ENCODE data around the gene KRTAP10-6.

GRCh38 chr21:44636209-44637017, 44.1 kb upstream of the KRTAP10-6 start:
- no peak for TF ChIP-seq RARB (CRISPR knock-in tag; IDR thresholded peaks at IDR 0.05)
- TF ChIP-seq, protein P1, sequence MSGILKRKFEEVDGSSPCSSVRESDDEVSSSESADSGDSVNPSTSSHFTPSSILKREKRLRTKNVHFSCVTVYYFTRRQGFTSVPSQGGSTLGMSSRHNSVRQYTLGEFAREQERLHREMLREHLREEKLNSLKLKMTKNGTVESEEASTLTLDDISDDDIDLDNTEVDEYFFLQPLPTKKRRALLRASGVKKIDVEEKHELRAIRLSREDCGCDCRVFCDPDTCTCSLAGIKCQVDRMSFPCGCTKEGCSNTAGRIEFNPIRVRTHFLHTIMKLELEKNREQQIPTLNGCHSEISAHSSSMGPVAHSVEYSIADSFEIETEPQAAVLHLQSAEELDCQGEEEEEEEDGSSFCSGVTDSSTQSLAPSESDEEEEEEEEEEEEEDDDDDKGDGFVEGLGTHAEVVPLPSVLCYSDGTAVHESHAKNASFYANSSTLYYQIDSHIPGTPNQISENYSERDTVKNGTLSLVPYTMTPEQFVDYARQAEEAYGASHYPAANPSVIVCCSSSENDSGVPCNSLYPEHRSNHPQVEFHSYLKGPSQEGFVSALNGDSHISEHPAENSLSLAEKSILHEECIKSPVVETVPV (CRISPR knock-in tag; IDR thresholded peaks at IDR 0.05) = no peak
- no peak for TF ChIP-seq ZNF70 (CRISPR knock-in tag; IDR thresholded peaks at IDR 0.05)
- no peak for TF ChIP-seq PATZ1 (CRISPR knock-in tag; IDR thresholded peaks at IDR 0.05; ENCODE audit: borderline replicate concordance)
- no peak for TF ChIP-seq TOX (CRISPR knock-in tag; IDR thresholded peaks at IDR 0.05; ENCODE audit: borderline replicate concordance)
- TF ChIP-seq ZFP30 (CRISPR knock-in tag; IDR thresholded peaks at IDR 0.05) = no peak
- no peak for TF ChIP-seq ISL1 (CRISPR knock-in tag; IDR thresholded peaks at IDR 0.05)
- no peak for TF ChIP-seq ESRRG (CRISPR knock-in tag; IDR thresholded peaks at IDR 0.05)
- no peak for TF ChIP-seq ZFP3 (CRISPR knock-in tag; IDR thresholded peaks at IDR 0.05)
- no peak for TF ChIP-seq PPARA (CRISPR knock-in tag; IDR thresholded peaks at IDR 0.05; ENCODE audit: borderline replicate concordance)
- no peak for TF ChIP-seq CSDC2 (CRISPR knock-in tag; IDR thresholded peaks at IDR 0.05)
